GM12873 (cell line): Measurements from ENCODE around the gene FST.

ENCODE experiments used
- TF ChIP-seq, protein P1 (sequence below): IDR thresholded peaks from 2 replicates; pipeline ENCODE4 v1.5.1; 2012; ENCODE audit warnings: low read depth, mild to moderate bottlenecking, moderate library complexity, low read length, control low read depth; ENCODE audit not compliant: insufficient read depth; ENCODE audit errors: missing control alignments

The FST gene

GRCh38 chr5:53503562-53504218, 23.3 kb downstream of the FST start:
- TF ChIP-seq, protein P1, sequence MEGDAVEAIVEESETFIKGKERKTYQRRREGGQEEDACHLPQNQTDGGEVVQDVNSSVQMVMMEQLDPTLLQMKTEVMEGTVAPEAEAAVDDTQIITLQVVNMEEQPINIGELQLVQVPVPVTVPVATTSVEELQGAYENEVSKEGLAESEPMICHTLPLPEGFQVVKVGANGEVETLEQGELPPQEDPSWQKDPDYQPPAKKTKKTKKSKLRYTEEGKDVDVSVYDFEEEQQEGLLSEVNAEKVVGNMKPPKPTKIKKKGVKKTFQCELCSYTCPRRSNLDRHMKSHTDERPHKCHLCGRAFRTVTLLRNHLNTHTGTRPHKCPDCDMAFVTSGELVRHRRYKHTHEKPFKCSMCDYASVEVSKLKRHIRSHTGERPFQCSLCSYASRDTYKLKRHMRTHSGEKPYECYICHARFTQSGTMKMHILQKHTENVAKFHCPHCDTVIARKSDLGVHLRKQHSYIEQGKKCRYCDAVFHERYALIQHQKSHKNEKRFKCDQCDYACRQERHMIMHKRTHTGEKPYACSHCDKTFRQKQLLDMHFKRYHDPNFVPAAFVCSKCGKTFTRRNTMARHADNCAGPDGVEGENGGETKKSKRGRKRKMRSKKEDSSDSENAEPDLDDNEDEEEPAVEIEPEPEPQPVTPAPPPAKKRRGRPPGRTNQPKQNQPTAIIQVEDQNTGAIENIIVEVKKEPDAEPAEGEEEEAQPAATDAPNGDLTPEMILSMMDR = no peak

DNA sequence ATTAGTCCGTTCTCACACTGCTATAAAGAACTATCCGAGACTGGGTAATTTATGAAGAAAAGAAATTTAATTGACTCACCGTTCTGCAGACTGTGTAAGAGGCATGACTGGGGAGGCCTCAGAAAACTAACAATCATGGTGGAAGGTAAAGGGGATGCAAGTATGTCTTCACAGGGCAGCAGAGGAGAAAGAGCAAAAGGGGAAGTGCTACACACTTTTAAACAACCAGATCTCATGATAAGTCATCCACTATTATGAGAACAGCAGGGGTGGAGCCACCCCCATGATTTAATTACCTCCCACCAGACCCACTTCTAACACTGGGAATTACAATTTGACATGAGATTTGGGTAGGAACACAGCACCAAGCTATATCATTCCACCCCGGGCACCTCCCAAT, 26.6 kb downstream of the FST start:
- TF ChIP-seq, protein P1 = no peak

- TF ChIP-seq, protein P1 = no peak
Observed at GRCh38 chr5:53508125-53508524, 27.7 kb downstream of the FST start.

GRCh38 chr5:53512539-53512938, 32.1 kb downstream of the FST start:
- TF ChIP-seq, protein P1 = no peak

DNA sequence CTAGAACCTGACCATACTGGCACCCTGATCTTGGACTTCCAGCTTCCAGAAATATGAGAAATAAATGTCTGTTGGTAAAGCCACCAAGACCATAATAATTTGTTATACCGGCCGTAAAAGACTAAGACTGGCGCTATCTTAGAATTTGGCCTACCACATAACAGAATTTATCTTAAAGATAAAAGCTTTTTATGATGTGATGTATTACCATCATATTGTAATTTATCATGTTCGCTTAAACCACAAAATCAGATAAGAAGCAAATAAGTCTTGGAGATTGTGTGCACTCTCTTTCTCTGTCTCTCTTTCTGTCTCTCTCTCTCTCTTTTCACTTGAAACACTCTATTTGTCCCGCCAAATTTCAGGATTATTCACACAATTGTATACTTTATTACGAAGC, 35.6 kb downstream of the FST start:
- TF ChIP-seq, protein P1 = no peak

DNA sequence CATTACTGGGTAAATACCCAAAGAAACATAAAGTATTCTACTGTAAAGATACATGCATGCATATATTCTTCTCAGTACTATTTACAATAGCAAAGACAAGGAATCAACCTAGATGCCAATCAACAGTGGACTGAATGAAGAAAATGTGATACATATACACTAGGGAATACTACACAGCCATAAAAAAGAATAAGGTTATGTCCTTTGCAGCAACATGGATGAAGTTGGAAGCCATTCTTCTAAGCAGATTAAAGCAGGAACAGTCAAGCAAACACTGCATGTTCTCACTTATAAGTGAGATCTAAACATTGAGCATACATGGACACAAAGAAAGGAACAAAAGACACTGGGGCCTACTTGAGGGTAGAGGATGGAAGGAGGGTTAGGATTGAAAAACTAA, 40.4 kb downstream of the FST start:
- TF ChIP-seq, protein P1 = no peak
